Neural cell (in vitro differentiated cells): ENCODE data around the gene LRRC4B. TPM values are rescaled to one million over a fixed set of nuclear protein-coding genes. Genes with fewer than 3 reads are reported as not detected.

Experiments
- H2AFZ ChIP-seq: fragments of 200-600, 300-800 bp; sonication (generic), shearing (Covaris generic); 2 replicates; pipeline ENCODE4 v1.6.0; 2014; ENCODE audit warnings: low read depth, mild to moderate bottlenecking, antibody characterized with exemption, low read length, moderate library complexity
- H3F3A ChIP-seq: fragments of 200-600 bp; shearing (Covaris generic); 2 replicates; pipeline ENCODE4 v1.6.1; 2016; ENCODE audit warnings: mild to moderate bottlenecking, moderate library complexity, mixed read lengths, antibody characterized with exemption, low read length; ENCODE audit not compliant: insufficient read depth, poor library complexity, severe bottlenecking
- H3K27ac ChIP-seq: fragments of 200-600, 300-800 bp; sonication (generic), shearing (Covaris generic); 2 replicates; pipeline ENCODE4 v1.5.1; 2014; ENCODE audit warnings: mild to moderate bottlenecking, low read length, moderate library complexity
- H3K27me3 ChIP-seq: fragments of 300-800, 200-600 bp; sonication (generic), shearing (Covaris generic); 2 replicates; pipeline ENCODE4 v1.6.0; 2014; ENCODE audit warnings: mild to moderate bottlenecking, low read depth, low read length, moderate library complexity; ENCODE audit not compliant: insufficient read depth
- H3K36me3 ChIP-seq: fragments of 300-800, 200-600 bp; sonication (generic), shearing (Covaris generic); 2 replicates; pipeline ENCODE4 v1.5.1; 2014; ENCODE audit warnings: mild to moderate bottlenecking, antibody characterized with exemption, low read length, moderate library complexity; ENCODE audit not compliant: insufficient read depth
- H3K4me2 ChIP-seq: fragments of 300-800, 200-600 bp; sonication (generic), shearing (Covaris generic); 2 replicates; pipeline ENCODE4 v1.6.0; 2014; ENCODE audit warnings: mild to moderate bottlenecking, low read length
- H3K4me3 ChIP-seq: fragments of 300-800, 200-600 bp; sonication (generic), shearing (Covaris generic); 2 replicates; pipeline ENCODE4 v1.5.1; 2014; ENCODE audit warnings: mild to moderate bottlenecking, low read length, moderate library complexity
- H3K79me2 ChIP-seq: fragments of 200-600 bp; shearing (Covaris generic); replicated peaks from 2 replicates; pipeline ENCODE4 v1.6.0; 2014; ENCODE audit warnings: mild to moderate bottlenecking, low read length, moderate library complexity; ENCODE audit not compliant: insufficient read depth
- H3K9ac ChIP-seq: fragments of 300-800, 200-600 bp; sonication (generic), shearing (Covaris generic); 2 replicates; pipeline ENCODE4 v1.6.1; 2016; ENCODE audit warnings: mild to moderate bottlenecking, low read length, mixed read lengths
- H3K9me2 ChIP-seq: fragments of 200-600 bp; shearing (Covaris generic); 2 replicates; pipeline ENCODE4 v1.6.1; 2016; ENCODE audit warnings: mild to moderate bottlenecking, low read length, mixed read lengths; ENCODE audit not compliant: insufficient read depth
- H3K9me3 ChIP-seq: fragments of 200-600, 300-800 bp; sonication (generic), shearing (Covaris generic); 2 replicates; pipeline ENCODE4 v1.6.1; 2016; ENCODE audit warnings: mild to moderate bottlenecking, mixed run types, low read length, moderate library complexity, mixed read lengths
- H4K20me1 ChIP-seq: fragments of 200-600 bp; shearing (Covaris generic); 2 replicates; pipeline ENCODE4 v1.6.1; 2016; ENCODE audit warnings: mild to moderate bottlenecking, mixed run types; ENCODE audit not compliant: insufficient read depth
- CTCF ChIP-seq: fragments of 450-650 bp; IDR thresholded peaks from 2 replicates; pipeline ENCODE4 v1.5.1; 2014; ENCODE audit warnings: antibody characterized with exemption, mild to moderate bottlenecking, moderate library complexity; ENCODE audit not compliant: poor library complexity, severe bottlenecking
- EP300 ChIP-seq: fragments of 450-650 bp; conservative IDR thresholded peaks from 2 replicates; pipeline ENCODE4 v1.6.1; 2014; ENCODE audit warnings: antibody characterized with exemption, mild to moderate bottlenecking, moderate library complexity; ENCODE audit not compliant: poor library complexity, severe bottlenecking
- EZH2 ChIP-seq: fragments of 200-600, 300-800 bp; shearing (Covaris generic), sonication (generic); IDR thresholded peaks from 2 replicates; pipeline ENCODE4 v1.6.1; 2014; ENCODE audit warnings: antibody characterized with exemption, low read length, borderline replicate concordance, mild to moderate bottlenecking; ENCODE audit not compliant: insufficient read depth, poor library complexity, severe bottlenecking
- MXI1 ChIP-seq: fragments of 450-650 bp; conservative IDR thresholded peaks from 2 replicates; pipeline ENCODE4 v1.6.1; 2014; ENCODE audit warnings: antibody characterized with exemption, mild to moderate bottlenecking; ENCODE audit not compliant: poor library complexity, severe bottlenecking
- POLR2AphosphoS5 ChIP-seq: IDR thresholded peaks from 2 replicates; pipeline ENCODE4 v1.6.1; 2012
- RAD21 ChIP-seq: fragments of 450-650 bp; conservative IDR thresholded peaks from 2 replicates; pipeline ENCODE4 v1.6.1; 2014; ENCODE audit warnings: antibody characterized with exemption, mild to moderate bottlenecking, moderate library complexity
- REST ChIP-seq: IDR thresholded peaks from 2 replicates; pipeline ENCODE4 v1.6.1; 2012; ENCODE audit warnings: borderline replicate concordance
- SMC3 ChIP-seq: fragments of 450-650 bp; conservative IDR thresholded peaks from 2 replicates; pipeline ENCODE4 v1.6.1; 2014; ENCODE audit warnings: antibody characterized with exemption, mild to moderate bottlenecking, moderate library complexity; ENCODE audit not compliant: poor library complexity
- TAF1 ChIP-seq: IDR thresholded peaks from 2 replicates; pipeline ENCODE4 v1.6.1; 2012; ENCODE audit warnings: low read depth
- polyA plus RNA-seq: library from polyadenylated mRNA; depleted of rRNA; stranded (reverse); fragments of >200 nt; gene quantifications from 2 replicates; pipeline ENCODE4 v1.2.3, GENCODE V29; 2014

Gene LRRC4B
- polyA plus RNA-seq, 1 donor from 2014 or later, result 83.1 TPM

GRCh38 chr19:50522881-50523280, 45.4 kb downstream of the LRRC4B start:
- Histone ChIP-seq H3K79me2 (peaks cover 2% of the 10 kb centered on the region), H3K4me2 (no peak overlapping the region), H3F3A (no peaks in the 10 kb centered on the region), H3K27ac (no peak overlapping the region), H2AFZ (no peak overlapping the region), H3K9ac (no peak overlapping the region), H3K36me3 (peaks cover 10% of the 10 kb centered on the region), H3K4me3 (no peak overlapping the region), H4K20me1 (peaks cover 5% of the 10 kb centered on the region), H3K9me3 (peaks cover 5% of the 10 kb centered on the region), H3K9me2 (no peaks in the 10 kb centered on the region), H3K27me3 (no peaks in the 10 kb centered on the region)
- TF ChIP-seq REST, result no peak
- no peak for TF ChIP-seq CTCF
- no peak for TF ChIP-seq EZH2
- no peak for TF ChIP-seq RAD21
- TF ChIP-seq MXI1, result no peak
- TF ChIP-seq SMC3, result no peak
- TF ChIP-seq POLR2AphosphoS5, result no peak
- TF ChIP-seq EP300, result no peak
- TF ChIP-seq TAF1, result no peak

- Histone ChIP-seq H3K4me3 (no peak overlapping the region), H3K36me3 (peaks cover 10% of the 10 kb centered on the region), H3K9me2 (no peaks in the 10 kb centered on the region), H3F3A (no peaks in the 10 kb centered on the region), H3K9ac (no peak overlapping the region), H3K79me2 (no peaks in the 10 kb centered on the region), H3K9me3 (peaks cover 5% of the 10 kb centered on the region), H3K4me2 (no peak overlapping the region), H3K27me3 (no peaks in the 10 kb centered on the region), H2AFZ (no peak overlapping the region), H4K20me1 (peaks cover 5% of the 10 kb centered on the region), H3K27ac (no peak overlapping the region)
- TF ChIP-seq SMC3 (no peak), EZH2 (no peak), REST (no peak), POLR2AphosphoS5 (no peak), TAF1 (no peak), RAD21 (no peak), CTCF (no peak), MXI1 (no peak), EP300 (no peak)
Measured at GRCh38 chr19:50520822-50521465, 47.3 kb downstream of the LRRC4B start.
